GM19468 (cell line): Measurements from ENCODE around the gene PARG.
"Not testable (repeated sequence)": the region's sequence is repeated elsewhere in the genome, so short reads cannot be mapped to it uniquely, and the experiment has no call there.

Experiments
- ATAC-seq: cut with Tn5 transposase; IDR thresholded peaks from one replicate; pipeline ENCODE4 v1.9.1; 2021; ENCODE audit warnings: mild to moderate bottlenecking, moderate library complexity, moderate number of reproducible peaks; ENCODE audit not compliant: unreplicated experiment; ENCODE audit errors: extremely low read depth

The PARG gene

GRCh38 chr10:49908290-49909080, 33.3 kb downstream of the PARG start:
- ATAC-seq = not testable (repeated sequence)

DNA sequence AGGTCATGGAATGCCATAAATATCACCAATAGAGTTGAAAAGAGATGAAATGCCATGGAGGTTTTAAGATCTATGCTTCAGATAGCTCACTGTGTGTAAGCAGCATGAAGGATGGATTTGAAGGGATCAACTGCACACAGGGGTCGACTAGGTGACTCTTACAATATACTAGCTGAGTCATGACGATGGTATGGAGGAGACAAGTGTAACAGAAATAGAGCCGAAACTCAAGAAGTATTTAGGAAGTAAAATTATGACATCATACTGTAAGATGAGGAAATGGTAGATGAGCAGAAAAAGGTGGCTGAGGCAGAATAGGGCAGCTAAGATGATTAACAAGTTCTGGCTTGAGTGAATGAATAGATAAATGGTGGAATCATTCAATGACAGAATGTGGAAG, 38.0 kb downstream of the PARG start:
- not testable (repeated sequence) for ATAC-seq

- not testable (repeated sequence) for ATAC-seq
These were observed 41.4 kb downstream of the PARG start for GRCh38 chr10:49900406-49900805.

GRCh38 chr10:49899999-49900398, 41.8 kb downstream of the PARG start:
- not testable (repeated sequence) for ATAC-seq

DNA sequence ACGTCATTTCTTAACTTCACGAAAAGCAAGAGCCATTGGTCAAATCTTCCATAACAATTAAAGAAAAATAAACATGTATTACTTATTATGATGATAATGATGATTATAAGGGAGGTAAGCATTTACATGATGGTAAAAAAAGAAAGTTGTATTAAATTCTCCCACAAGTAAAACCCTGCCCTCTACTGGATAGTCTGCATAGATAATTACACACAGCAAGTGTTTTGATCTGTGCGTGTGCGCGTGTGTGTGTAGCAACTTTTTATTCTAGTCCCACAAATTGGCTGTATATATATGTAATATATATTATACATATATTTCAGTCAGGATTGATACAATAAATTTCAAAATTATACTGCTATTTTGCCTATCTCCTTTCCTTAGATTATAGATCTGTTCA, 51.8 kb downstream of the PARG start:
- ATAC-seq = not testable (repeated sequence)

- ATAC-seq = not testable (repeated sequence)
These were observed 57.0 kb downstream of the PARG start for GRCh38 chr10:49884739-49885331.

DNA sequence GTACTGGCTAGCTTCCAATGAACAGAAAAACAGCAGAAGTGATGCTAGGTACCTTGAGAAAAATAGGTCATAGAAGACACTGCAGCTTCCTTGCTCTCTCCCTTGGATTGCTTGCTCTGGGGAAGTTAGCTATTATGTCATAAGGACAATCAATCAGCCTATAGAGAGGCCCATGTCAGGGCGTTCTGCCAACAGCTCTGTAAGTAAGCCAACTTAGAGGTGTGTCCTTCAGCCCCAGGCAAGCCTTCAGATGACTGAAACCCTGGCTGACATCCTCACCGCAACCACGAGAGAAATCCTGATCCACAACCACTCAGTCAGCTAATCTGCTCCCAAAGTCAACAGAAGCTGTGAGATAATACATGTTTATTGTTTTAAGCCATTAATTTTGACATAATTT, 58.0 kb downstream of the PARG start:
- not testable (repeated sequence) for ATAC-seq

DNA sequence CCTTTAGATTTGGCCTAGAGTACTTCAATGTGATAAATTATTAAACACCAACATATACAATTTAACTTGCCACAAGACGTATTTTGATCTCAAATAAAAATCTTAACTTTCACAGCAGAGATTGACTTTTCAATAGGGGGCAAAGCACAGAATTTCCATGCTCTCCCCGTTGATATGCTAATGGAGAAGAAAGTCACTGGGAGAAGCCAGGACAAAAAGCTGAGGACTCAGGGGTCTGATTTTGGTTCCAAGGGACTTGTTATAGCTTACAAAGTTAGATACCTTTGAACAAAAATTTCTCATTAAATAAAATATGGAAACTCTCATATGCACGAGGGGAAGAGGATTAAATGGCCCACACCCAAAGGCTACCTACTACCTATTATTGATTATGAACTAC, 59.5 kb downstream of the PARG start:
- ATAC-seq = not testable (repeated sequence)

- not testable (repeated sequence) for ATAC-seq
These were observed 69.1 kb downstream of the PARG start for GRCh38 chr10:49872740-49873139.

DNA sequence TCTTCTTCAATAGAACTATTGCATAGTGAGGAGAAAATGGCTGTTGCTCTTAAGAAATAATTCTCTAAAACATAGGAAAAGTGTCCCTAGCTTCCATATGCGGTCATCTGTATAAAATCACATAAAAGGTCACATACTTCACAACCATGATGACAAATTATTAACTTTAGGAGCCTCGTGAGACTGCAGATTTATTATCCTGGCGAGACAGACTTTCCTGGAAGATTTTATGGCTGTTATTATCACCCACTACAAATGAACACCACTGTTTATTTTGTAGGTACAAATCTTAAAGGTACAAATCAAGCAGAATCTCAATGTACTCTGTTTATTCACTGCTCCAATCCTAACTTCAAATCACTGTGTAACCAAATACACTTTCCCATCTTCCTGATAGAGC, 70.4 kb downstream of the PARG start:
- ATAC-seq = not testable (repeated sequence)

DNA sequence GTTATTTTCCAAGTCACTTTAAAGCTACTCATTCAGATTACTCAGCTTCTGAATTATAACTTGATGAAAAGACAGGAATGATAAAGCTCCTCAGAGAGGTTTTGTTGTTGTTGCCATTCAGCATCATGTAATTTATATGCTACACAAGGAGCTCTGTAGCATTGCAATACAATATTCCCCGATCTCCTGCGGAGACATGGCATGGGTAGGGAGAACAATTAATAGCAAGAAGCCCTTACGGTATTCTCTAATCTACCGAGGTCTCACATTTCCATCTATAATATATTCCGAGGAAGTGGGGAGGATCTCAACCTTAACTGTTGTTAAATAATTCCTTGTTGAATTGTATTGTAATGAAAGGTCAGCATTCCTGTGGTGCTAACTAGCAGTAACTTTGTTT, 81.9 kb downstream of the PARG start:
- ATAC-seq = not testable (repeated sequence)

DNA sequence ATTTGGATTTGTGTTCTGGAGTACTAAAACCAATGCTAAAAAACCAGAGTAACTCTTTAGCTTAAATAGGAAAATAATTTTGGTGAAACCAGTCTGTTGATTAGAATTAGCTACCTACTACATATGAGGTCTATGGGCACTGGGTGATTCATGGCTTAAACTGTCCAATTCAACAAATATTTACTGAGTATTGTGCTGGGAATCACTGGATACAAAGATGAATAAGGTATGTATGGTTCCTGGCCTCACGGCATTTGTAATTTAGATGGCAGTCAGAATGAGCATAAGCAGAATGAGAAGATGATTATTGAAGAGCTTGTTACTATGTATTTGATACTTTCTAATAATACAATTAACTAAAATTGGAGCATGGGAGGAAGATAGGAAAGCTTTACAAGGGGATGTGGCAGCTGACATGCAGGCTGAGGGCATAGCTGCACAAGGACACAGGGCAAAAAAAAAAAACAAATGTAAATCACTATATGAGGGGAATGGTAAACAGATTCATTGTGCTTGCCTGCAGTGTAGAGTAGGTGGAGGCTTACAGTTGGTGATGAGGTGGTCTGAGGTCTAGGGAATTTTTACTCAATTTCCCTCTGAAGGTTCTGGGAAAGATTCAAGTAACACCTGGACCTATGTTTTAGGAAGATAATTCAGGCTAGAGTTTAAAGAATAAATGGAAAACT, 83.0 kb downstream of the PARG start:
- not testable (repeated sequence) for ATAC-seq

GRCh38 chr10:49849520-49849919, 92.3 kb downstream of the PARG start:
- not testable (repeated sequence) for ATAC-seq

GRCh38 chr10:49844775-49845595, 96.8 kb downstream of the PARG start:
- ATAC-seq = no peak

GRCh38 chr10:49842333-49842628, 99.5 kb downstream of the PARG start:
- not testable (repeated sequence) for ATAC-seq

GRCh38 chr10:49841615-49842332, 100.1 kb downstream of the PARG start:
- ATAC-seq = no peak

GRCh38 chr10:49837685-49838084, 104.1 kb downstream of the PARG start:
- no peak for ATAC-seq

DNA sequence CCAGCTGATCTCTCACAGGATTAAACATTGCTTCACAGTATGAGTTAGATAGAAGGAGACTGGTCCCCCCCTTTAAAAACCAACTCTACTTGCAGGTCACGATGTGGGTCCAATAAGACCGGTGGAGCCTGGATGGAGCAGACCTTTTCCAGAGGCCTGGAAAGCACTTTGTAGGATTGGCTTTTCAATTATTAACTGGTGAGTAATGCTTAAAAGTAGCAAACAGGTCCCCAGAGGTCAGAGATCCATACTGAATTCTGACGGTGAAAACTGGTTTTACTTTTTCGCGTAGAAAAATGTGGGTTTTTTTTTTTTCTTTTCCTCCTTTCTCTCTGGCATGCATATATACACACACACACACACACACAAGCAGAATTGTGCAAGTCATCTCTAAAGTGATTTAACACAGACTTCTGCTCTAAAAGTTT, 104.8 kb downstream of the PARG start:
- ATAC-seq = no peak

GRCh38 chr10:49834976-49835375, 106.9 kb downstream of the PARG start:
- ATAC-seq = no peak

- ATAC-seq = no peak
These were observed 107.6 kb downstream of the PARG start for GRCh38 chr10:49834201-49834600.
